NCI-H2227 (cell line): Measurements from ENCODE around the gene LPAR5.
A peak's percentile ranks its signal among the peaks of the same experiment; 100 is the strongest.
"Not testable (repeated sequence)": the region's sequence is repeated elsewhere in the genome, so short reads cannot be mapped to it uniquely, and the experiment has no call there.

ENCODE experiments used
- DNase-seq: peaks from one replicate; lab custom pipeline; 2025; ENCODE audit not compliant: unreplicated experiment; lab: John Stamatoyannopoulos, UW

Gene LPAR5

DNA sequence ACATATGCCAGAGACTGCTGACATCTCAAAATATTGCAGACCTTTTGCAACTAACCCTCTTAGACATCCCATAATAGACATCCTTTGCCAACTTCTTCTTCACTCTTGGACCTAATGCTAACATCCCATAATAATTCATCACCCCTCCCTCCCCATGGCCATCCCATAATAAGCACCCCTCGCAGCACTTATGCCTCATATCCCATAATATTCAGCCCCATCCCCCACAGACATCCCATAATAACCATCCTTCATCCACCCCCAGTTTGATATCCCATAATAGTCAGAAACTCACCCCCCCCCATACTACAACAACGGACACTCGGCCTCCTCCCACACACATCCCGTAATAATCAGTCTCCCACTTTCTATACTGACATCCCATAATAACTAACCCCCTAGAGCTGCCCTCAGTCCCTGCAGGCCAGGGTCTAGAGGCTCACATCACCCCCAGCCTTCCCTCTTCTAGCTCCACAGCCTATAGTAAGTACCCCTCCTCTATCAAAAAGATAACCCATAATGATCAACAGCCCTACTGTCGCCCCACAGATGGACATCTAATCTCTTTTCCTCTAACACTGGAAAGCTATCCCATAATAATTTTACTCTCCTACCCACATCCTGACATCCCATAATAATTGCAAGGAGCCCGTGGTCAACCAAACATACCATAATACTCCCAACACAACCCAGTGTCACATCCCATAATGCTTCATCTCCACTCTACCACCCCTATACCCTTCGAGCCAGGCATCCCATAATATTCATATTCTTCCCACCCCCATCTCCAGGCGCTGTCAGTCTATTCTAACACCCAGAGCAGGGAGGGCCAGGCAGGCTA lies 27.8 kb downstream of the LPAR5 start:
- DNase-seq: peak; percentile 87

GRCh38 chr12:6606331-6607131 lies 29.2 kb downstream of the LPAR5 start:
- DNase-seq: peak; percentile 53

- no peak for DNase-seq
These were observed 30.1 kb downstream of the LPAR5 start for GRCh38 chr12:6605421-6606330.

DNA sequence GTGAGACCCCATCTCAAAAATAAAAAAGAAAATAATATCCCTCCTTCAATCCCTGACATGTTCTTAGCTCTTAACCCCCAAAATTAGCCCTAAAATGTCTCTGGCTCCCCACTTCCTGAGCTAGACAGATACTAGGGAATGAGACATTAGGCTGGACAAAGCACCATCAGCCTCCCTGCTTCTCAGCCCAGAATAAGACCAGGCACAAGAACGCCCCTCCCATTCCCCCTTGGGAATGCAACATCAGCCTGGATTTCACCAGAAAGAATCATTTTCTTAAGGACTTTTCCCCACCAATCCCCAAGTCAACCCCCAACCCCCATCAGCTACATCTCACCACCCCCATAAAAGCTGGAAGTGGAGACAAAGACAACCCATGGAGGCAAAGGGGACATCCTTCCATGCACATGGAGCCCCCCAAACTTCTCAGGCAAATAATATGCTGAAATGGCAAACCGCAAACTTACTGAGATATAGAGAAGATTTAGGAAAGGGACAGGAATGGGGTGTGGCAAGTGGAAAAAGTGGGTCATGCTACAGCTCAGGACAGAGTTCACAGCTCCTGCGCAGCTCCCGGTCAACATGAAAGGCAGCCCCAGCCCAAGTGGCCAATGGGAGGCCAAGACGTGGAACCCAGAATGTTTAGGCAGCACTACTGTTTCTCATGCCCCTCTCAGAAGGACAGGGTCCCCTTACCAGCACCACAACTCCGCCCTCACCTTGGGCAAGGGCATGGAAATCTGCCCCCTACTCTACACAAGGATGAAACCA lies 31.3 kb downstream of the LPAR5 start:
- DNase-seq: no peak

GRCh38 chr12:6603095-6603567 lies 32.6 kb downstream of the LPAR5 start:
- peak; percentile 52 for DNase-seq

DNA sequence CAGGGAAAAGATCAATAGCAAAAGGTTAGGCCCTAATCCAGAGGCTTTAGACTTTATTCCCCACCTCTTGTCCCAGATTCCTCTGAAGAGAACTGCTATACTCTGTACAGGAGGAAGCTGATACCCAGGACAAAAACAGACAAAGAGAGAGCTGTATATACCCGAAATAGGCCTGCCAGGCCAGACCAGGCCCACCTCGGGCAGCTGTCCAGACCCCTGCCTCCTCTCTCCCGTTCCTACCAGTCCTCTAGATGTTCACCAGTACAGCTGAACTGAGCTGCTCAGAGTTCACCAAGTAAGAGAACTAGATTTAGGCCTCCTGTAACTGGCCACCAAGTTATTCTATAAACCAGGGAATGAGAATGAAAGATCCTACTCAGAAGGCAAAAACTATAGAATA lies 33.2 kb downstream of the LPAR5 start:
- no peak for DNase-seq

GRCh38 chr12:6595673-6596072 lies 40.1 kb downstream of the LPAR5 start:
- DNase-seq: not testable (repeated sequence)

DNA sequence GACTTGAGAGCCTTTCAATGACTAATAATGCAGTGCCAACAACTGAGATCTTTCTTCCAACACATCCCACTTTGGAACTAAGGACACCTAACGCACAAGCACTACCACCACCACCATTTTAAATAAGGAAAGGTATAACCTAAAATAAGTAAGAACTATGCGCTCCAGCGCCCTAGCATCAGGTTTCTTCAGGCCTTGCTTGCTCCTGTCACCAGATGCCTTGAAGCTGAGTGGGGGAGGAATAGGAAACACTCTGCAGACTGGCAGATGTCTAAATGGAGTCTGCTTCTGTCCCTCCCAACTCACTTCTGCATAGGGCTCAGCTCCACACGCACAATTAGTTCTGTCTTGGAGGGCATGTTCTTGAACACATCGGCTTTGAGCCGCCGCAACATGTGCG lies 43.7 kb downstream of the LPAR5 start:
- no peak for DNase-seq

- not testable (repeated sequence) for DNase-seq
These were observed 49.2 kb downstream of the LPAR5 start for GRCh38 chr12:6586569-6586968.

- no peak for DNase-seq
These were observed 51.5 kb downstream of the LPAR5 start for GRCh38 chr12:6584293-6584692.

GRCh38 chr12:6582959-6583358 lies 52.8 kb downstream of the LPAR5 start:
- no peak for DNase-seq

- DNase-seq: no peak
These were observed 53.6 kb downstream of the LPAR5 start for GRCh38 chr12:6582196-6582595.

DNA sequence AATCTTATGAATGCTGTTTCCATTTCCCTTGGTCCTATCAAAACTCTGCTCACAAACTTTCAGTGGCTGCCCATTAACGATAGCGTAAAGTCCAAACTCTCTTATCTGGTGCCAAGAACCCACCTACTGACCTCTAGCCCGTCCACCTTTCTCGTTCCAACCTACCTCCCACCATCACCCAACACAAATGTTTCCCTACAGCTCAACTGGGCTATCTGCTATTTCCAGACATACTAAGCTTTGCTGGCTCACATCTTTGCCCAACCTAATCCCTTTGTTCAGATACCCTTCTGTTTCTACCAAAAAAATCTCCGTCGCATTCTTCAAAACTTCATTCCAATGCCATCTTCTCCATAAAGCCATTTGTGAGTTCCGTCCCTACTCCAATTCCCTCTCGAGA lies 60.1 kb downstream of the LPAR5 start:
- no peak for DNase-seq

DNA sequence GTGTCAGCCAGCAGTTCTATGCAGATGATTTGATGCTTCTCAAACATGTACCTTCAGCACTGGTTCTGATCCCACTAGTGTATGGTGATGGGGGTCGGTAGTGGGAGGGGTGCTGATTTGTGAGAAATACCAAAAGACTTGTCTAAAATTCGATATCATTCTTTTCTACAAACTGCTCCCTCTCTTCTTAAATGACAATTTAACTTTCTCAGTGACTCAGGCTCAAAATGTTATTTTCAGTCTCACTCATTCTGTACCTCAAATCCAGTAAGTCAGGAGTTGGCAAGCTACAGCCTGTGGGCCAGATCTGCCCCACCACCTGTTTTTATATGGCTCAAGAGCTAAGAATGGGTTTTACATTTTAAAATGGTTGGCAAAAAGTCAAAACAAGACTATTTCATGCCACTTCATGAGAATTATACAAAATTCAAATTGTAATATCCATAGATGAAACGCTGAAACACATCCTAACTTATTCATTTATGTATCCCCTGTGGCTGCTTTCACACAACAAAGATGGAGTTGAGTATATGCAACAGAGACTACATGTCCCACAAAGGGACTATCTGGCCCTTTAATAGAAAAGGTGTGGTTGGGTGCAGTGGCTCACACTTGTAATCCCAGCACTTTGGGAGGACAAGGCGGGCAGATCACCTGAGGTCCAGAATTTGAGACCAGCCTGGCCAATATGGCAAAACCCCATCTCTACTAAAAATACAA lies 61.0 kb downstream of the LPAR5 start:
- no peak for DNase-seq

DNA sequence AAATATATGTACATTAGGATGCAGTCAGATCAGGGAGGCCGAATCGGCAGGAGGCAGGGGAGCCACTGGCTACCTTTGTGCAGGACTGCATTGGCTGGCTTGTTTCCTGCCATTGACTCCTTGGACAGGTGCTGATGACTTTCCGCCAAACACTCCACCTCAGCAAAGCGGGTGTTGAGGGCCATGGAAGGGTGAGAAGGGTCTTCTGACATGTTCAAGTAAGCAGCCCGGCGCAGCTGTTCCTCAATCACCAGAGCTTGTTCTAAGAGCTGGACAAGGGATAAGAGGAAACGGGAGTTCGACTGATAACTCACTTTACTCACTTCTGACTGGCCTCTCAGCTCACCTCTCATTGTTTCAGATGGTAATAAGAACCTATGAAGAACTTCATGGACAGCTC lies 62.8 kb downstream of the LPAR5 start:
- no peak for DNase-seq

DNA sequence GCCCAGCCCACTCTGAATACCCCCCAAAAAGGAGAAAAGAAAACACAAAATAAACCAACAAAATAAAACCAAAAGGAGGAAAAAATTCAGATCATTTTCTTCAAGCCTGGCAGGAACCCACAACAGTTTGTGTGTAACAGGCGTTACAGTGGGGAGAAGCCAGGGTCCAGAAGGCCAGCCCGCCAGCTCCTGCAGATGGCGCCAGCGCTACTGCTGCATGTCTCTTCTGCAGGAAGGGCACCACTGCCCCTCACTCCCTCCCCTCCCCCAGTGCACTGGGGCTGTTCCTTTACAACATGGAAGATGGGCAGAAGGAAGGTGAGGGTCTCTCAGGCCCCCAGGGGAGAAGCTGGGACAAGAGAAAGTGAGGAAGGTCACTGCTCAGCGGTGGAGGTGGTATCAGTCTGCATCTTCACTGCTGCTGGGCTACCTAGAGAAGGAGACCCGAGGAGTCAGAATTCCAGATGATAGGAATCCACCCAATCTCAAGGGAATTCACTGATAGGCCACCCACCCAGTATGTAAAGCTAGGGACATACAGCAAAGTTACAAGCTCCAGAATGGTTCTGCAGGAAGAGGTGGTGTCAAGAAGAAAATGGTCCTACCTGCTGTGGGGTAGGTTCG lies 65.4 kb downstream of the LPAR5 start:
- DNase-seq: peak; percentile 73

GRCh38 chr12:6569786-6570185 lies 66.0 kb downstream of the LPAR5 start:
- DNase-seq: no peak

DNA sequence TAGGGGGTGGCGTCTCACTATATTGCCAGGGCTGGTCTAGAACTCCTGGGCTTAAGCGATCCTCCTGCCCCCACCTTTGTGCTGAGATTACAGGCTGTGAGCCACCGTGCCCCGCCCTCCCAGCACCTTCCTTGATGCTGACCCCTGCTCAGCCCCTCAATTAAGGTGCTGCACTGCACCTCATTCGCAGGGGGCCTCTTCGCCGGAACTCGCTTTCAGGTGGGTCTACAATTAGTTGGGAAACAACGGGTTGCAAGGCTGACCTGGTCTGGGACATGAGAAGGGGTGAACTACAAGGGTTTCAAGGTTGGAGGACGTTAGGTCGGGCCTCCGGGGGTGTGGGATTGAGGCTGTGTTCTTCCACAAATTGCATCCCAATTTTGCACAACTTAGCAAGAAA lies 66.4 kb downstream of the LPAR5 start:
- DNase-seq: peak; percentile 29
